HG03064 (cell line): ENCODE measurements around the gene GFI1B.
A peak's percentile ranks its signal among the peaks of the same experiment; 100 is the strongest.

ENCODE experiments used
- ATAC-seq: cut with Tn5 transposase; IDR thresholded peaks from one replicate; pipeline ENCODE4 v1.9.1; 2021; ENCODE audit warnings: low read depth; ENCODE audit not compliant: unreplicated experiment

The GFI1B gene

DNA sequence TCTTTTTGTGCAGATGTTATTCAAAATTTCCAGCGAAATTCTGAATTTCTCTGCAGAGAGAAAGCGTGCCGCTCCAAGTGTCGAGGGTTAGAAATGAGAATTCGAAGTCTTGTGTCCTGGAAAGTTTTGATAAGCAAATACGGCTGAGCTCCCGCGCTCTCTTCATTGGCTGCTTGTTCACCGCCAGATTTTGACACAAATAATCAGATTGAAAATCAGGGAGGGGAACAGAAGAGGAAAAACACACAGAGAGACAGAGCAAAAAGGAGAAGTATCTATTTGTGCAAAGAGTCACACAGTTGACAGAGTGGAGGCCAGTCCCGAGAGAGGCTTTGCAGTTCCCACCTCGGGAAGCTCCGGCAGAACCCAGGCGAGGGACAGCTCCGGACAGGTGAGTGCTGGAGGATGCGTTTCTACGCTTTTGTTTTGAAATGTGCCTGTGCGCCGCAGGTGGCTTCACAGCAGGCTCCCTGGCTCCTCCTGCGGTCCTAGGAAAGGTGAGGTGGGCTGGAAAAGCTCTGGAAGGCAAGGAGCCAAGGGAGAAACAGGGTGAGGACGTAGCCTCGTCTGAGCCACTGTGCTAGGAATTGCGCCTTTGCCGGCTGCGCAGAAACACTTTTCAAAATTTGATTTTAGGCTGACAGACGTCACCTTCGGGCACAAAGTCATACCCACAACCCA lies at the start of gene GFI1B:
Gene GFI1B (plus strand): TSS at position 244 of the 681 bp plus-strand sequence. CDS start 7,985 bp downstream, outside the sequence.
- ATAC-seq = no peak

DNA sequence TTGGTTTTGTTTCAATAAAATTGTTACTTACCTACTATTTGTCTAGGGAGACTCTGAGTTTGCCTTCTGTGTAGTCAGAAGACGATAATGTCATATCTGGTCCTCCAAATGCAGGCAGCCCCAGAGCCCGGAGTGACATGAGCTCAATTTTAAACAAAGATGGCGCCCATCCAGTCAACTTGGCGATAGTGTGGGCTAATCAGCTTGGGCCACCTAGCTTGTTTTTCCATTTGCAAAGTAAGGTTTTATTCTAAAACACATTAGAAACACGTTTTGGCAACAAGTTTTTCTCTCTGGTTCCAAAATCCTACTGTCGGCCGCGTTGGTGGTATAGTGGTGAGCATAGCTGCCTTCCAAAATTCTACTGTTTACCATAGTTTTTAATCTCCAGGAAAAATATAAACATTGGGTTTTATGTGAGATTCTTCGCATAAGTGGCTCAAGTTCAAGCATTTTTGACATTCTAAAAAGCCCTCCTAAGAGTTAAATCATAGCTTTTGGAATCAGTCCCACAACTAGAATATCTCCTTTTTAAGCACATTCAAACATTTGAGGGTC lies 47.2 kb upstream of the GFI1B start:
- ATAC-seq = no peak

DNA sequence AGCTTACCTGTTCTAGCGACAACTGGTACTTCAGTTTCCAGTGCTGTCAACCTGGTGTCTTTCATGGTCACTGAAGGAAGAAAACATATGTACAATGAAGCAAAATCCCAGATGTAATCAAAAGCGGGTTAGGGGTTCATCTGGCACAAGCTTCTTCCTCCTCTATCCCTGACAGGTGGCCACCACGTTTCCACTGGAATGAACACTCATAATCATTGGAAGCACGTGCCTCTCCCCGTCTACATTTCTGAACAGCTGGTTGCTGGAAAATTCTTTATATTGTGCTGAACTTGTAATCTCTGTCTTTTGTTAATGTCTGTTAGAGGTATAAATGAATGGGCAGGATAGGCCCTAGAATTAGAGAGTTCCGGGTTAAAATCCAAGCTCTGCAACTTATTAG lies 43.5 kb upstream of the GFI1B start:
- ATAC-seq = no peak

DNA sequence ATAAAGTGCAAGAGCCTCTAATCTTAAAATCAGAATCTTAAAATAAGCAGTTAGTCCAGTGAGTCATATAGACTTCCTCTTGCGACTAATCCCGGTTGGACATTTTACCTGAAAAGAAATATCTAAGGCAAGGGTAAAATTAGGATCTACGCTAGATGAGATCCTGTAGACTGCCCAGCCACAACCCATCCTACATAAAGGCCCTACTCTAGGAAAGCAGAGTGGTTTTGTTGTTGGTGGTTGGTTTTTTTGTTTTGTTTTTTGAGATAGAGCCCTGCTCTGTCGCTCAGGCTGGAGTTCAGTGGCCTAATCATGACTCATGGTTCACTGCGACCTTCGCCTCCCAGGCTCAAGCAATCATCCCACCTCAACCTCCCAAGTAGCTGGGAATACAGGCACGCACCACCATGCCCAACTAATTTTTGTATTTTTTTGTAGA lies 41.0 kb upstream of the GFI1B start:
- no peak for ATAC-seq

DNA sequence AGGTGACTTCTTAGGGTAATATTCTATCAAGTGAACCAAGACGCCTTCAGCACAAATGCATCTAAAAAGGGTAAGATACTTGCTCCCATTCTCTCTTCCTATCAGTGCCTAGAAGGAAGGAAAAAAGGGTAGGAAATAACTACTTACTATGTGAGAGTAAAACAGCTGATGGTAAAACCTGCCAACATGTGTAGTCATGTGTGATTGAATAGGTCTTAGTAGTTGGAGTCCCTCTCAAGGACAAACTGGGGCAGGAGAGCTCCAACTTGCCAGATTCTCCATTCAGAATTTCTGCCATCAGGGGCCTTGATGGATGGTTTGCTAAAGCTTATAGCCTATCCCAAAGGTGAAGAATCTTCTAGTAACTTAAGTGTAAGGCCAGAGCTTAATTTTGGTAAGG lies 39.3 kb upstream of the GFI1B start:
- ATAC-seq = no peak

DNA sequence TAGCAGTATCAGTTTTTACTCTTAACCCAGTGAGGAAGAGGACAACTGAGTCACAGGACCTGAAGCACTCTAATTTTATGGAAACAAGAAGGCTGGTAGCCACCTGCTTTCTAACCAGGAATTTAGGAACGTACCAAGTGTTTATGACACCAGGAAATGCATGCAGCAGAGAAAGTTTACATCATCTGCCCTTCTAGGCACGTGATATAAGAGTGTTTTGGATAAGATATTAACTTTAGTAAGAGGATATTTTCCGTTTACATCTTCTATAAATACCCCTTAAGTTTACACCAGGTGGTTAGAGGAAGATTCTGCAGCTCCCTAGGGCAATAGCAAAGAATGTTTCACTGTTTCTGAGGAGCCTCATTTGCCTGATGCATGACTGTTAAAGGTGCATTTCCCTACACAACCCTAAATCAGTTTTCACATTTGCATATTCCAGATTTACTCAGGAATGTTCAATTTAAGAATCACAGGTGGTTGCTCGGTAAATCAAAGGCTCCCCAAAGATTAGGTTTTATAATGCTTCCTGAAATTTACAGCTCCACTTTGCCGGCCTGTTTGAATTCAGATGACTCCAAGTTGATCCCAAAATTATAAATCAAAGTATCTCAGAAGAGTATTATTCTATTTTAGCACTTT lies 35.8 kb upstream of the GFI1B start:
- ATAC-seq = no peak

DNA sequence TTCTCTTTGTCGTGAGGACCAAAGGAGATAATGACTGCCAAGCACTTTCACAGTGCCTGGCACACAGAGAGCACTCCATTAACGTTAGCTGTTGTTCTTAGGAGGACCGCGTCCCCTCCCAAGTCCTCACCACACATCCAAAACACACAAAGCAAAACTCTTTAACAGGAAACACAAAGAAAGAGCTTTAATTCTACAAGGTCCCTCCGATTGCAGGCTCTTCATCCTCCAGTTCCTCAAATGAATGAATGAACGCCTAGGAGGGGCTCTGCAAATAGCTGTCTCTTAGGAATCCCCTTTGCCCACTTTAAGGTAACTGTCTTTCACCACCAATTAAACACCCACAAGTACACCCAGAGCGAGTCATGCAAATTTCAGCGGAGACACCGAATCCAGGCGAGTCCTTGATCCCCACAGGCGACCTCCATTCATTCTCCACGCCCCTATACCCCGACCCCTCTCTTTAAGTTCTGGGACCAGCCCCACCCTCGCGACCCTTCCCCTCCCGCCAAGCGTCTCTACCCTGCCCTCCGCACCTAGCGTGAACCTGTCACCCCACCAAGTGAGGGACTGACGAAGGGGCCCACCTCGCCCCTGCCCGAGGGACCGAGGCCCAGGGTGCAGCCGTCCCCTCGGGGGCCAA lies 34.7 kb upstream of the GFI1B start:
- ATAC-seq = no peak

DNA sequence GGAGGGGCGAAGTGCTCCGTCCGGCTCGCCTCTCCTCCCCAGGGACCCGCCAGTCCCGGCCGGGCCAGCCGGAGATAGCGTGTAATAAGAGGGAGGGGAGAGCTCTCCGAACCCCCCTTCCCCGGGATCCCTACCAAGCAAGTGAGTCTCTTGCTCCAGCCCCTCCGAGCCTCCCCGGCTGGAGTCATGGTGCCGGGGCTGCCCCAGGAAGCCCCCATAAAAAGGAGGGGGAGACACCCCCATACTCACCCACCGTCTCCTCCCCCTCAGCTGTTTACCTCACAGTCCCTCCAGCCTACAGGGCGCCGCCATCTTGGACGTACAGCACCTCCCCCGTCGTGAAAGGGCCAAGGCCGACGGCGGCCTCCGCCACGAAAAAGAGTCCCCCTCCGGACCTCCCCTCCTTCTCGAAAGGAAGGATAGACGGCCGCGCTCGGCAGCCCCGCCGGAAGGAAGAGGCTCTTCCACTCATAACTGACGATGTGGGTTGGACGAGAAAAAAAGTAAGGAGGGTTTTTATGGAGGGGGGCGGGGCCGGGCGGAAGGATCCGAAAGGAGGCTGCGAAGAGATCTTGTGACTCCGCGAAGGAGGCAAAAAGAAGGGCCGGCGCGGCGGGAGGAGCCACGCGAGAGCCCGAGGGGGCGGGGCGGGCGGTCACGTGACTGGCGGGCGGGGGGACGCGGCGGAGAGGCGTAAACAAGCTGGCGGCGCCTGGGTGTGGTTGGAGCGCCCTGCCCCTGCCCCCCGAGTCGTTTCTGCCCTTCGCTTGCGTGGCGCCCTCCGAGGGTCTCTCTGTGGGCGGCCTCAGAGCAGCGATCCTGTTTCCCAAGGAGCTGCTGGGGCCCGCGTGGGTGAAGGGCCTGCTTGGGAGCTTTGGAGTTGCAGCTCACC lies 34.0 kb upstream of the GFI1B start, which contains the start of gene TSC1:
Gene TSC1 (minus strand): TSS at position 323 of the 892 bp plus-strand sequence. CDS start 15,744 bp downstream, outside the sequence.
- ATAC-seq = peak; percentile 61

DNA sequence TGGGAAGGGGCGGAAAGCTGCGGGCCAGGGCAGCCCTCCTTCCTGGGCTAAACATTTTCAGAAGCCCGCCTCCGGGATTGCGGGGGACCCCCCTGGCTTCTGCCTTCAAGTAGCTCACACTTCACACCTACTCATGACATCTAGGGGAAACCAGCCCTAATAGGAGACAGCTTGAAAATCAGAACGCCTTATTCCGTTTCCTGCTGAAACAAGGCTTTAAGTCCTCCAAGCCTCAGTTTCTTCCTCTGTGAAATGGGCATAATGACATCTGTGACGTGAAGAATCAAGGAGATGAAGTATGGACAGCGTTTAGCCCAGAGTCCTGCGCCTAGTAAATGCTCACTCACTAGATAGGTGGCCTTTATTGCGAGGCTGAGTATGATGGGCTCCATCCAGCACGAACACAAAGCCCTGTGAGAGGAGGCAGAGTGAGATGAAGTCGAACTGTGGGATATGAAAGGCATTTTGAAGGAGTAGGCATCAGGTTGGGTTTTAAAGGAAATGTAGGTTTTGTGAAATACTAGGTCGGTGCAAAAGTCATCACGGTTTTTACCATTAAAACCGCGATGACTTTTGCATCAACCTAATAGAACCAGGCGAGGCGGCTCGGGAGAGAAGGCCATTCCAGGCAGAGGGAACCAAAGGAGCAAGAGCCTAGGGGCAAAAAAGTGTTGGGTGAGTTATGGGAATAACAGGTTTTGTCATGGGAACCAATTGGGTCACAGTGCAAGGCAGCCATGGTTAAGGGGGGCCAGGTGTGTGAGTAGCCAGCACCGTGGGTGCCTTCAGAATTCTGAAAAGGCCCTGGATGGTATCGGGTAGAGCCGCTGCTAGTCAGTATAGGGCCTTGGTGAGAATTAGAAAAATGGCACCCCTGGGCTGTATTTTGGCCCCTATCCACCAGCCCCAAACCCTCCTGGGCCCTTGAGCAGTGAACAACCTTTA lies 33.0 kb upstream of the GFI1B start:
- ATAC-seq = no peak

DNA sequence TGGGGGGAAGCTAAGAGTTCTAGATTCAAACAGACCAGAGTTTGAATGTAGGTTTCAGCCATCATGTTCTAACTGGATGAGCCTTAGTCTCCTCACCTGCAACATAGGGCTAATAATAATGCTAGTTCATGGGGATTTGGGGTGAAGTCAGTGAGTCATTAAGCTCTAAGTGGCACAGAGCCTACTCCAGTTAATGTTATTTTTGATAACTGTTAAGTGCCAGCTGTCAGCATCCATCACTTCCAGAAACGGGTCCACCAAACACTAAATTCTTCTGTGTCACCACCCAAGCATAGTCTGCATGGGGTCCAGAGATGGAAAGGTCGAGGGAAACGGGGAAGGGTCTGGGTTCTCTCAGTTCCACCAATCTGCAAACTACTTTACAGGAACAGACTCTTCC lies 32.3 kb upstream of the GFI1B start:
- ATAC-seq = no peak

DNA sequence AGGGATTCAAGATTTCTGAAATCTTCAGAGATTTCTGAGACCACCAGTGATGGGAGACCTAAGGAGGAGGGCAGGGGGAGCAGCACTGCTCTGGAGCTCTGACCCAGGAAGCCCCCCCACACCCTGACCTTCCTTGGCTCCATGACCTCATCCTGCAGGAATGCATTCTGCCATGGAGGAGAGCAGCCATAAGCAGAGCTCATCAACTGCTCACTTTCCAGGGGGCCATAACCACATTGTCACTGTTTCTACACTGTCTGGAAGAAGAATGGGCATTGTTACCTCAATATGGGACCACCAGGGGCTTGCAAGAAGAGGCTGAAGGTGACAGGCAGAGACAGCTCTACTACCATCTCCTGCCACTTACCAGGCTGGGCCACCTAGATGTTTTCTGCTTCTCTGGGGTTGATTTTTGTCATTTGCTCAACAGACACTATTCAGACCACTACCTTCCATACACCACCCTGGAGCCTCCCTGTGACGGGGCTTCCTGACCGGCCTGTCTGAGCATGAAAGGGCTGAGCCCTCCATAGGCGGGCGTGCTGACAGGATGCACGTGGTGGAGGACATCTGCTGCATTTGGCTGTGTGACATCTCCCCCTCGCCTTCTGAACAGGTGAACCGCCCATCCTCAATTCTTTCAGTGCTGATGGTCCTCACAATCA lies 31.7 kb upstream of the GFI1B start:
- ATAC-seq = no peak

DNA sequence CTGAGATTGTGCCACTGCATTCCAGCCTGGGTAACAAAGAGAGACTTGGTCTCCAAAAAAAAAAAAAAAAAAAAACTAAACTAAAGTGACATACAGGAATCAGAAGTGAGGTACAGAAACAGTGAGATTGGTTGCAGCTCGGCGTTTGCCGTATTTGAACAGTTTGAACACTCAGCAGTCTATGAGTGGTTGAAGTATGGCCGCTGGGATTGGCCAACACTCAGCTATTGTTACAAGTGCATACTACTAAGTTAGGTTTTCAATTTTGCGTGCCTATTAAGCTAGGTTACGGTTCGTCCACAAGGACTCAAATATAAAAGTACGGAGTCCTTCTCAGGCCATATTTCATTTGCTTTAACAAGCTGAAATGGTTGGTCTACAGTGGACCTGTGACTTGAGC lies 30.7 kb upstream of the GFI1B start:
- ATAC-seq = no peak

DNA sequence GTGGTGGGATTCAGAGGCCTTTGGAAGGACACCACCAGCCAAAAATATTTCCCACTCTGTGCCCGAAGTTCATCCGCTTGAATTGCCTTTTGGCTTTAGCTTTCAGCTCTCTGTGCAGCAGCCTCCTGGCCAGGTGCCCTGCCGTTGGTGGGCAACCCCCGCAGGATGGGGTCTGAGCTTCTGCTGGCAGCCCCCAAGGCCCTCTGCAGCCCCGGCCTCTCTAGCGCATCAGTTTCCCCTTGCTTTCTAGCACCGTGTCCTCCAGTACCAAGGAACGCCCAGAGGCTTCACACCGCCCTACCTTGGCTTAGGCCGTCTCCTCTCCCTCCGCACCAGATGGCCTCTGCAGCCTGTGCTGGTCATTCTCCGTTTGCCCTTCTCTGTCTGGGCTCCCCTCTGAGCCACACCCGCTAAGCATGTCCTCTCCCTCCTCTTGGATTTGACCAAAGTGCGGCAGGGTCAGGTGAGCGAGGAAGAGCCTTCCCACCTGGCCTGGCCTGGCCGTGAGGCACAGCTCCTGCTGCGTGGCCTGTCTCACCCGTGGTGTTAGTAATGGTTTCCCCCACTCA lies 29.9 kb upstream of the GFI1B start:
- no peak for ATAC-seq

DNA sequence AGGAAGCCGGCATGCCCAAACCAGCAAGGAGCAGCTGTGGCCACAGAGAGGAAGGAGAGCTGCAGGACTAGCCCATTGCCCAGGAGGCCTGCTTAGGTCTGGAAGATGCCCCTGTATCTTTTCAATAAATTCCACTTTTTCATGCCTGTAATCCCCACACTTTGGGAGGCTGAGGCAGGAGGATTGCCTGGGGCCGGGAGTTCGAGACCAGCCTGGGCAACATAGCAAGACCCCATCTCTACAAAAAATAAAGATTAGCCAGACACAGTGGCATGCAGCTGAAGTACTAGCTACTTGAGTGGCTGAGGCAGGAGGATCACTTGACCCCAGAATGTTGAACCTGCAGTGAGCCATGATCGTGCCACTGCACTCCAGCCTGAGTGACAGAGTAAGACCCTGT lies 28.8 kb upstream of the GFI1B start:
- no peak for ATAC-seq

DNA sequence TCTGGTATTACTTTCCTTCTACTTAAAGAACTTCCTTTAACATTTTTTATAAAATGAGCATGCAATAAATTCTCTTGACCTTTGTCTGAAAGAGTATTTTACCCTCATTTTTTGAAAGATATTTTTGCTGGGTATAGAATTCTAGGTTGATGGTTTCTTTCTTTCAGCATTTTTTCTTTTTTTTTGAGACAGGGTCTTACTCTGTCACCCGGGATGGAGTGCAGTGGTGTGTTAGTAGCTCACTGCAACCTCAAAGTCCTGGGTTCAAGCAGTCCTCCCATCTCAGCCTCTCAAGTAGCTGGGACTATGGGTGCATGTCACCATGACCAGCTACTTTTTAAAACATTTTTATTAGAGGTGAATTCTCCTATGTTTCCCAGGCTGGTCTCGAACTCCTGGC lies 23.4 kb upstream of the GFI1B start:
- no peak for ATAC-seq

DNA sequence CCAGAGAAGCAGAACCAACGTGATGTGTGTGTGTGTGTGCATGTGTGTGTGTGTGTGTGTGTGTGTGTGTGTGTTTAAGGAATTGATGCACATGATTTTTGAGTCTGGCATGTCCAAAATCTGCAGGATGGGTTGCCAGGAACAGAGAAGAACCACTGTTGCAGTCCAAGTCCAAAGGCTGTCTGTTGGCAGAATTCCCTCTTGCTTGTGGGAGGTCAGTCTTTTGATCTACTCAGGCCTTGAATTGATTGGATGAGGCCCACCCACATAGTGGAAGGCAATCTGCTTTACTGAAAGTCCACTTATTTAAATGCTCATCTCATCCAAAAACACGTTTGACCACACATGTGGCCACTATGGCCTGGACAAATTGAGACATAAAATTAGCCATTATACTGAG lies 22.7 kb upstream of the GFI1B start:
- ATAC-seq = no peak

DNA sequence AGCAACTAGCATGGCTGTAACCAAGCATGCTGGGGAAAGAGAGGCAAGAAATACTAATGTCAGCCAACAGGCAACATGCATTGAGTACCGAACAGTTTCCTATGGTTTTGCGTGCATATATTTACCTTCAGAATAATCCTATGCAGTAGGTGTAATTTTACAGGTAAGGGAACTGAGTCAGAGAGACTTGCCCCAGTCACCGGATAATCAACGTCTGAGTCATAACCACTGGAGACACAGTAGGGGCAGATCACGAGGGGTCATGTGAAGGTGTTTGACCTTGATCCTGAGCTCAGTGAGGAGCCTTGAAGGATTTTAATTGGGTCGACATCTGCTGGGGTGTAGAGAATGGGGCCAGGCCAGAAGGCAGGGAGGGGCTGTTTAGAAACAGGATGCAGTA lies 20.7 kb upstream of the GFI1B start:
- ATAC-seq = no peak

DNA sequence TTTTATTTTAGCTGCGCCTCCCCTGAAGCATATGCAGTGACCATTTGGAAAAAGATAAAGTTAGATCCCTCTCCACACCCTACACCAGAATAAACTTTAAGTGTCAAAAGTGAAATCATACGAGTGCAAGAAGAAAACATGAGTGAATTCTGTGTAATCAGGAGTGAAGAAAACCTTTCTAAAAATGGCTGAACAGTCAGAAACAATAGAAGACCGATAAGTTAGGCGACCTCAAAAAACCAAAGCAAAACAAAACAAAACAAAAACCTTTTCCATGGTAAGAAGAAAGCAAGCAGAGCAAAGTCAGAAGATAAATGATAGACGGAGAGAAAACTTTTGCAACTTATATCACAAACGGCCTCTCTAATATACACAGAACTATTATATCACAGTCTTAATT lies 17.5 kb upstream of the GFI1B start:
- ATAC-seq = no peak

DNA sequence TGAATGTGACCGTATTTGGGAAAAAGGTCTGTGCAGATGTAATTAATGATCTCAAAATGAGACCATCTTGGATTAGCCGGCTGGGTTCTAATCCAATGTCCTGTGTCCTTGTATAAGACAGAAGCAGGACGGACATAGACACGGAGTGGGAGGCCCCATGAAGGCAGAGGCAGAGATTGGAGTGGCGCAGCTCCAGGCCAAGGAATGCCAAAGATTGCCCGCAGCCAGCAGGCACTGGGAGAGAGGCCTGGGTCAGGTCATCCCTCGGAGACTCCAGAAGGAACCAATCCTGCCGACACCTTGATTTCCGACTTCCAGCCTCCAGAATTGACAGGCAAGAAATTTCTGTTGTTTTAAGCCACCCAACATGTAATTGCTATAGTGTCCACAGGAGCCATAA lies 13.0 kb upstream of the GFI1B start:
- ATAC-seq = no peak
